ENCODE results near the gene TECPR2. TPM values are rescaled to one million over a fixed set of nuclear protein-coding genes. Genes with fewer than 3 reads are reported as not detected.

The TECPR2 gene
- total RNA-seq, 3 donors from 2014 or later (not counting 1 experiment from before 2014, with no cell fraction given) = 10.8 to 18.6 (median 15.3) TPM

GRCh38 chr14:102344485-102344884, 18.3 kb upstream of the TECPR2 start:
- no peaks in the 10 kb centered on the region for H3K4me1 Mint-ChIP-seq
- intact Hi-C loops (cut with micrococcal nuclease) = no loop called here
- no peak for ATAC-seq
- no peak overlapping the region for H3K4me3 Mint-ChIP-seq
- no peaks in the 10 kb centered on the region for H3K4me1 ChIP-seq (ENCODE audit: control insufficient read depth, insufficient read depth, low read length)
- H3K27me3 Mint-ChIP-seq (ENCODE audit: low read depth in 2 of 2) = no peaks in the 10 kb centered on the region
- TF ChIP-seq, protein P1, sequence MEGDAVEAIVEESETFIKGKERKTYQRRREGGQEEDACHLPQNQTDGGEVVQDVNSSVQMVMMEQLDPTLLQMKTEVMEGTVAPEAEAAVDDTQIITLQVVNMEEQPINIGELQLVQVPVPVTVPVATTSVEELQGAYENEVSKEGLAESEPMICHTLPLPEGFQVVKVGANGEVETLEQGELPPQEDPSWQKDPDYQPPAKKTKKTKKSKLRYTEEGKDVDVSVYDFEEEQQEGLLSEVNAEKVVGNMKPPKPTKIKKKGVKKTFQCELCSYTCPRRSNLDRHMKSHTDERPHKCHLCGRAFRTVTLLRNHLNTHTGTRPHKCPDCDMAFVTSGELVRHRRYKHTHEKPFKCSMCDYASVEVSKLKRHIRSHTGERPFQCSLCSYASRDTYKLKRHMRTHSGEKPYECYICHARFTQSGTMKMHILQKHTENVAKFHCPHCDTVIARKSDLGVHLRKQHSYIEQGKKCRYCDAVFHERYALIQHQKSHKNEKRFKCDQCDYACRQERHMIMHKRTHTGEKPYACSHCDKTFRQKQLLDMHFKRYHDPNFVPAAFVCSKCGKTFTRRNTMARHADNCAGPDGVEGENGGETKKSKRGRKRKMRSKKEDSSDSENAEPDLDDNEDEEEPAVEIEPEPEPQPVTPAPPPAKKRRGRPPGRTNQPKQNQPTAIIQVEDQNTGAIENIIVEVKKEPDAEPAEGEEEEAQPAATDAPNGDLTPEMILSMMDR (IDR thresholded peaks at IDR 0.05) = no peak
- H3K9me3 ChIP-seq (ENCODE audit: control insufficient read depth, insufficient read depth, low read length) = no peaks in the 10 kb centered on the region
- peaks cover 51% of the 10 kb centered on the region for H3K36me3 ChIP-seq (ENCODE audit: control insufficient read depth, insufficient read depth, low read length)
- H3K27ac ChIP-seq (ENCODE audit: low read length) = no peak overlapping the region
- peaks cover 12% of the 10 kb centered on the region for H3K36me3 Mint-ChIP-seq
- DNase-seq = no peak
- H3K9me3 Mint-ChIP-seq = no peaks in the 10 kb centered on the region
- WGBS (ENCODE audit: insufficient coverage) = 96% methylated on average over 5 of the region's 5 CpGs
- no peaks in the 10 kb centered on the region for H3K27me3 ChIP-seq (ENCODE audit: control insufficient read depth, insufficient read depth, low read length)
- no peak overlapping the region for H3K4me3 ChIP-seq (ENCODE audit: low read length)
- H3K27ac Mint-ChIP-seq = no peak overlapping the region

- no peaks in the 10 kb centered on the region for H3K9me3 Mint-ChIP-seq
- DNase-seq (no peak), ATAC-seq (no peak)
- no peaks in the 10 kb centered on the region for H3K27me3 Mint-ChIP-seq (ENCODE audit: low read depth in 2 of 2)
- H3K27me3 ChIP-seq (ENCODE audit: control insufficient read depth, insufficient read depth, low read length) = no peaks in the 10 kb centered on the region
- TF ChIP-seq, protein P1 (IDR thresholded peaks at IDR 0.05) = no peak
- intact Hi-C loops (cut with micrococcal nuclease) = no loop called here
- no peak overlapping the region for H3K4me3 ChIP-seq (ENCODE audit: low read length)
- no peaks in the 10 kb centered on the region for H3K4me1 ChIP-seq (ENCODE audit: control insufficient read depth, insufficient read depth, low read length)
- H3K4me1 Mint-ChIP-seq = no peaks in the 10 kb centered on the region
- WGBS (ENCODE audit: insufficient coverage) = 92% methylated on average over 3 of the region's 3 CpGs
- no peak overlapping the region for H3K4me3 Mint-ChIP-seq
- no peak overlapping the region for H3K27ac ChIP-seq (ENCODE audit: low read length)
- peaks cover 12% of the 10 kb centered on the region for H3K36me3 Mint-ChIP-seq
- no peak overlapping the region for H3K27ac Mint-ChIP-seq
- no peaks in the 10 kb centered on the region for H3K9me3 ChIP-seq (ENCODE audit: control insufficient read depth, insufficient read depth, low read length)
- peaks cover 51% of the 10 kb centered on the region for H3K36me3 ChIP-seq (ENCODE audit: control insufficient read depth, insufficient read depth, low read length)
These were observed 17.5 kb upstream of the TECPR2 start for GRCh38 chr14:102345232-102345631.

DNA sequence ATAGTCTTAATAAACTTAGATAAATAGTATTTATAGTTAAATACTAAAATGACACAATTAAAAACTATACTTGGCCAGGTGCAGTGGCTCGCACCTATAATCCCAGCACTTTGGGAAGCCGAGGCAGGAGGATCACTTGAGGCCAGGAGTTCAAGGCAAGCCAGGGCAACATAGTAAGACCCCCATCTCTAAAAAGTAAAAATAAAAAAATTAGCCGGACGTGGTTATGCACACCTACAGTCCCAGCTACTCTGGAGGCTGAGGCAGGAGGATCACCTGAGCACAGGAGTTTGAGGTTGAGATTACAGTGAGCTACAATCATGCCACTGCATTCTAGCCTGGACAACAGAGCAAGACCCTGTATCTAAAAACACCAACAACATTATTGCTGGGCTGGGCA, 16.1 kb upstream of the TECPR2 start:
- no peak overlapping the region for H3K4me3 Mint-ChIP-seq
- Histone ChIP-seq H3K27me3 (ENCODE audit: control insufficient read depth, insufficient read depth, low read length) (no peaks in the 10 kb centered on the region), H3K4me3 (ENCODE audit: low read length) (no peak overlapping the region), H3K9me3 (ENCODE audit: control insufficient read depth, insufficient read depth, low read length) (no peaks in the 10 kb centered on the region), H3K27ac (ENCODE audit: low read length) (no peak overlapping the region), H3K36me3 (ENCODE audit: control insufficient read depth, insufficient read depth, low read length) (peaks cover 49% of the 10 kb centered on the region), H3K4me1 (ENCODE audit: control insufficient read depth, insufficient read depth, low read length) (no peaks in the 10 kb centered on the region)
- H3K36me3 Mint-ChIP-seq = peaks cover 12% of the 10 kb centered on the region
- DNase-seq (no peak), ATAC-seq (no peak)
- no peaks in the 10 kb centered on the region for H3K9me3 Mint-ChIP-seq
- no peaks in the 10 kb centered on the region for H3K27me3 Mint-ChIP-seq (ENCODE audit: low read depth in 2 of 2)
- intact Hi-C loops (cut with micrococcal nuclease) = no loop called here
- no peaks in the 10 kb centered on the region for H3K4me1 Mint-ChIP-seq
- WGBS (ENCODE audit: insufficient coverage) = 98% methylated on average over 4 of the region's 4 CpGs
- TF ChIP-seq, protein P1 (IDR thresholded peaks at IDR 0.05) = no peak
- no peak overlapping the region for H3K27ac Mint-ChIP-seq

- Mint-ChIP-seq H3K27me3 (ENCODE audit: low read depth in 2 of 2) (no peaks in the 10 kb centered on the region), H3K4me1 (peaks cover 0 to 3% of the 10 kb centered on the region in 2 donors), H3K27ac (no peak overlapping the region), H3K9me3 (no peaks in the 10 kb centered on the region), H3K36me3 (peaks cover 12% of the 10 kb centered on the region), H3K4me3 (no peak overlapping the region)
- DNase-seq (no peak), ATAC-seq (no peak)
- intact Hi-C loops (cut with micrococcal nuclease) = no loop called here
- Histone ChIP-seq H3K4me1 (ENCODE audit: control insufficient read depth, insufficient read depth, low read length) (no peaks in the 10 kb centered on the region), H3K9me3 (ENCODE audit: control insufficient read depth, insufficient read depth, low read length) (no peaks in the 10 kb centered on the region), H3K27ac (ENCODE audit: low read length) (no peak overlapping the region), H3K27me3 (ENCODE audit: control insufficient read depth, insufficient read depth, low read length) (no peaks in the 10 kb centered on the region), H3K4me3 (ENCODE audit: low read length) (no peak overlapping the region), H3K36me3 (ENCODE audit: control insufficient read depth, insufficient read depth, low read length) (peaks cover 57% of the 10 kb centered on the region)
- TF ChIP-seq, protein P1 (IDR thresholded peaks at IDR 0.05) = no peak
- 96% methylated on average over 16 of the region's 16 CpGs for WGBS (ENCODE audit: insufficient coverage)
These were observed 14.4 kb upstream of the TECPR2 start for GRCh38 chr14:102348376-102348775.

All from natural killer cell (primary cell).